Activated CD8-positive, alpha-beta memory T cell treated with anti-CD3 and anti-CD28 coated beads, Interleukin-2, amount 50 U/mL, for 4 hours (primary cell): ENCODE data around the gene SCAPER.

Experiments used
- DNase-seq: peaks from one replicate; pipeline ENCODE4 v3.0.0-alpha.2; 2020

Gene SCAPER

GRCh38 chr15:76663529-76663928, 241.6 kb downstream of the SCAPER start:
- DNase-seq = no peak

GRCh38 chr15:76648732-76649444, 256.3 kb downstream of the SCAPER start:
- no peak for DNase-seq

DNA sequence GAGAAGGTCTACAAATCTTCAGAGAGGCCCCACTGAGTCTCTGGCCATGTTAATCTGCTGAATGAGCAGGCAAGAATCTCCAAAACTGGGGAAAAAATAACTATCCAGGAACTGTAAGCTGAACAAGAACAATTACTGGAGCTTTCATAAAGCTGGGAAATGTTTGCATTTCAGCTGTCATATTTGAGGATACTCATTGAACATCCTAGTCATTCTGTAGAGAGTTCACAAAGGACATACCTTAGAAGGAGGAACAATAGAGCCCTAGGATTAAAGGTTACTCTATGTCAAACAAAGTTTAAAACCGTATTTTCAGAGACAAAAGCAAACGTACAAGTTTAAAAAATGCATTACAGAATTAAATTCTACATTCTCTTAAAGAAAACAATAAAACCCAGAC, 257.5 kb downstream of the SCAPER start:
- DNase-seq = no peak

- DNase-seq = no peak
Observed at GRCh38 chr15:76644646-76645045, 260.5 kb downstream of the SCAPER start.

DNA sequence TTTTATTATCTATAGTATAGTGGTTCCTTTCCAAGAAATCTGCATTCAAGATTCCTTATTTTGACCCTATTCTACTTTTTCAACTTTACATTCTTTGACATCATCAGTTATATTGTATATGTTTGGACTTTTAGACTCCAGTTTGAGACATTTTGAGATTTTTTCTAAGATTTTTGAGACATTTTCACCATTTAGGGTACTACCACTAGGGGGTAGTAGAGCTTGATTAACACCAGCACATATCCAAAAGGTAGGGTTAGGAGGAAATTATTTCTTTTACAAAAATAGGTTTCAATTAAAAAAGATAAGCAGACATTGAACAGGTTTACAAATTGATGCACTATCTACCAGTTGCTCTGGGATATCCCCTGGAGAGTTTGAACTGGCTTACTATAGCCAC, 262.5 kb downstream of the SCAPER start:
- DNase-seq = no peak

- DNase-seq = no peak
Observed at GRCh38 chr15:76637166-76637565, 268.0 kb downstream of the SCAPER start.

DNA sequence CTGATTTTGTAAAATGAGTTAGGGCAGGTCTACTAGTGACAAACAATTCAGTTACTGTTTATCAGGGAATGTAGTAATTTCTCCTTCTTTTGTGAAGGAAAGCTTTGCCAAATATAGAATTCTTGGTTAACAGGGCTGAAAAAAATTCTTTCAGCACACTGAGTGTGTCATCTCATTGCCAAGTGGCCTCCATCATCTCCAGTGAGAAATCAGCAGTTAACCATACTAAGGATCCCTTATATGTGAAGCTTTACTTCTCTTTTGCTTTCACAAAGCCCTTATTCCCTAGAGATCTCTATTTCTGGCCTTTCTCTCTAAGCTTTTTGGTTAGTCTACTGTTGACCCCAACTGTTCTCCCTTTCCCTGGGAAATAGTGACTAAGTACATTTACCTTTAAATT, 269.1 kb downstream of the SCAPER start:
- no peak for DNase-seq

DNA sequence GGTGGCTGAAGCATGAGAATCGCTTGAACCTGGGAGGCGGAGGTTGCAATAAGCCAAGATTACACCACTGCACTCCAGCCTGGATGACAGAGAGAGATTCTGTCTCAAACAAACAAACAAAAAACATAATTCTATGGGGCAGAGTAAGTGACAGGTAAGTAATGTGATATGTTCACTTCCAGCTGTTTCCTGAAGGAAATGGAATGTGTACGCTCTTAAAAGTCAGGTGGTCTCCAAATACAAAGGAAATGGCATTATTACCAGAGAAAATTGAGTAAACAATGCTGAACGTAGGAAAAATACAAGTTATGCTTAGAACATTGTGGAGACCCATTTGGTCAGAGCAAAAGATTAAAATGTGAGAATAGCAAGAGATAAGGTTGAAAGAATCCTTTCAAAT, 278.5 kb downstream of the SCAPER start:
- DNase-seq = no peak

DNA sequence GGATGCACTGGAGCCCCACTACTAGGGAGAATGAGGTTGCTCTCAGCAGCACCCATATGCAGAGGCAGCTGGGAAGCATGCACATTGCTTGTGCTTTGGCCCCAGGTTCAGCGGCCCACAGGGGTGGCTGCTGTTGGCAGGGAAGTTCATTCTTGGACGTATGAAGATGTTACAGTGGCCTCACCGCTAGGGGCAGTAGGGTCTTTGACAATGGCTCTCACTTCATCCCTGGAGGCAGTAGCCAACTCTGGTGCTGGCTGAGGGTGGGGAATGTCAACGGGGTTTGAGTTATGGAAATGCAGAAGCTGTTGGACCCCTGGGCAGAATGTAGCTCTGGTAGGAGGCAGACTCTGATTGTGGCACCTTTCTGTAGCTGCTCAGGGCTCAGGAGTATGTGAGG, 279.9 kb downstream of the SCAPER start:
- DNase-seq = no peak

DNA sequence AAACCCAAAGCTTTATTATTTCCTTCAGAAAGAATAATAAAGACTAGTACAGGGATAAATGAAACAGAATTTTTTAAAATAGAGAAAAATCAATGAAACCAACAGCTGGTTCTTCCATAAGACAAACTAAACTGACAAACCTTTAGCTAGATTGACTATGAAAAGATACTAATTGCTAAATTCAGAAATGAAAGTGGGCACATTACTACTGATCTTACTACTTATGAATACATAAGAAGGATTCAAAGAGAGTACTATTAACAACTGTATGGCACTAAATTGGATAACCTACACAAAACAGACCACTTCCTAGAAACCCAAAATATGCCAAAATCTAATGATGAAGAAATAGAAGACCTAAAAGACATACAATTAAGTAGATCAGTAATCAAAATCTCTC, 290.4 kb downstream of the SCAPER start:
- no peak for DNase-seq

- no peak for DNase-seq
Observed at GRCh38 chr15:76588811-76589747, 316.1 kb downstream of the SCAPER start.

- no peak for DNase-seq
Observed at GRCh38 chr15:76585576-76585897, 319.6 kb downstream of the SCAPER start.

- DNase-seq = no peak
Observed at GRCh38 chr15:76584868-76585575, 320.1 kb downstream of the SCAPER start.

- no peak for DNase-seq
Observed at GRCh38 chr15:76582550-76582949, 322.6 kb downstream of the SCAPER start.

GRCh38 chr15:76577879-76578512, 327.1 kb downstream of the SCAPER start:
- no peak for DNase-seq

GRCh38 chr15:76576523-76577279, 328.4 kb downstream of the SCAPER start:
- no peak for DNase-seq

- no peak for DNase-seq
Observed at GRCh38 chr15:76575679-76576078, 329.5 kb downstream of the SCAPER start.

- no peak for DNase-seq
Observed at GRCh38 chr15:76575274-76575673, 329.9 kb downstream of the SCAPER start.

DNA sequence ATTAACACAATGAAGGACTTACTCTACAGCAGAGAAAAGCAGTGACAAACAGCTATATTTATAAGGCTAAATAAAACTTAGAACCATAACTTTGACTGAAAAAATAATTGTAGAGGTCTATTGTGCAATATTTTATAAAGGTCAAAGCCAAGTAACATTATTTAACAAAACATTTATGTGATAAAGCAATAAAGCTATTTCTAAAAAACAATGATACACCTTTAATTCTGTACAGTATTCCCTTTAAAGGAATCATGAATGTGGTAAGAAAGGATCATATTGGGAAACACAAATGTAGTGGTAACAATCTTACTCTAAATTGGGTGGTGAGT, 332.2 kb downstream of the SCAPER start:
- no peak for DNase-seq

DNA sequence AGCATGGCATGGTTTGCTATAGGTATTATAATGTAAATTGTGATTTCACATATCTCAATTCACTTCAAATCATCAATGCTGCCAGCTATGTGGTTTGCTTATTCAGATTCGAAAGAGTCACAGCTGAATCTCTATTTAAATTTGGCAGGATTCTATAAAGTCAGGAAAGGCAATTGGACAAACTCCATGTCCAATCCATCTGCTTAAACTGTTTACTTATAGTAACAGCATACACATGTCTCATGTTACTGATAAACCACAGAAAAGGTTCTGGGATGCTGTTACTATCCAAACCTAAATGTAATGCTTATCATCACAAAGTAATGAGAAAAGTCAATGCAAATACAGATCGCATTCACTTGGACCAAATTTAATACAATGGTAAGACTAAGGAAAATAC, 338.9 kb downstream of the SCAPER start:
- no peak for DNase-seq

GRCh38 chr15:76565366-76565765, 339.8 kb downstream of the SCAPER start:
- no peak for DNase-seq

DNA sequence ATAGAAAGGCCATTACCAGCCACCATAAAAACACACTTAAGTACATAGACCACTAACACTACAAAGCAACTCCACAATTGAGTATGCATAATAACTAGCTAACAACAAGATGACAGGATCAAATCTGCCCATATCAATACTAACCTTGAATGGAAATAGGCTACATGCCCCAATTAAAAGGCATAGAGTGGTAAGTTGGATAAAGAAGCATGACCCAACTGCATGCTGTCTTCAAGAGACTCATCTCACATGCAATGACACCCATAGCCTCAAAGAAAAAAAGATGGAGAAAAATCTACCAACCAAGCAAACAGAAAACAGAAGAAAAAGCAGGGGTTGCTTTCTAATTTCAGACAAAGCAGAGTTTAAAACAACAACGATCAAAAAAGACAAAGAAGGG, 349.9 kb downstream of the SCAPER start:
- DNase-seq = no peak

DNA sequence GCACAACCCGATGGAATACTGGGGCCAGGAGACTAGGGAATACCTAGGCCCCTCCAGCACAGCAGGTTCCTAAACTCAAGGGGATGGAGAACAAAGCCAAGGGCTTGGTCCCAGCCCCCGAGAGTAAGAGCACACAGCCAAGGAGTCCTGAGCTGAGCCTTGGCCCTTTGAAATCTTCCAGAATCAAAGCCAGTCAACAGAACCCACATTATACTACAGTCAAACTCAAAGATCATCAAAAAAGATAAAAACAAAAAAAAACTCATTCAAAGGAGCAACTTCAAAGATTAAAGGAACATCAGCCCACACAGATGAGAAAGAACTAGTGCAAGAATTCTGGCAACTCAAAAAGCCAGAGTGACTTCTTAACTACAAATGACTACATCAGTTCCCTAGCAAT, 351.6 kb downstream of the SCAPER start:
- DNase-seq = no peak
